ENCODE results near the gene PPP1R1C. TPM values are rescaled to one million over a fixed set of nuclear protein-coding genes. Genes with fewer than 3 reads are reported as not detected.

The PPP1R1C gene
- total and polyA plus RNA-seq, 7 donors = 0.83 to 3.5 (median 3.0) TPM; not detected in 4

- 87 to 90% methylated on average over 5 of the region's 5 CpGs for WGBS, 2 donors
- intact Hi-C loops (cut with DNase I) = no loop called here
- H3K36me3 ChIP-seq = no peaks in the 10 kb centered on the region
Measured at GRCh38 chr2:181977661-181978350, 7.8 kb upstream of the PPP1R1C start.

GRCh38 chr2:181978351-181979150 is 7.1 kb upstream of the PPP1R1C start:
- H3K27ac ChIP-seq = no peak overlapping the region
- intact Hi-C loops (cut with DNase I) = no loop called here
- H3K4me3 ChIP-seq = no peak overlapping the region
- no peaks in the 10 kb centered on the region for H3K4me1 ChIP-seq
- no peaks in the 10 kb centered on the region for H3K27me3 ChIP-seq
- H3K36me3 ChIP-seq = no peaks in the 10 kb centered on the region
- no peaks in the 10 kb centered on the region for H3K9me3 ChIP-seq
- DNase-seq = no peak
- TF ChIP-seq POLR2AphosphoS5 (IDR thresholded peaks at IDR 0.05) = no peak
- 84 to 88% methylated on average over 2 of the region's 2 CpGs for WGBS, 2 donors

More at GRCh38 chr2:181977661-181978350, 7.8 kb upstream of the PPP1R1C start:
- Histone ChIP-seq H3K27me3 (no peaks in the 10 kb centered on the region), H3K9me3 (no peaks in the 10 kb centered on the region), H3K4me1 (no peaks in the 10 kb centered on the region), H3K27ac (no peak overlapping the region), H3K4me3 (no peak overlapping the region)
- DNase-seq = no peak
- TF ChIP-seq POLR2AphosphoS5 (IDR thresholded peaks at IDR 0.05) (no peak), EP300 (IDR thresholded peaks at IDR 0.05) (no peak)
- TF ChIP-seq, protein P1, sequence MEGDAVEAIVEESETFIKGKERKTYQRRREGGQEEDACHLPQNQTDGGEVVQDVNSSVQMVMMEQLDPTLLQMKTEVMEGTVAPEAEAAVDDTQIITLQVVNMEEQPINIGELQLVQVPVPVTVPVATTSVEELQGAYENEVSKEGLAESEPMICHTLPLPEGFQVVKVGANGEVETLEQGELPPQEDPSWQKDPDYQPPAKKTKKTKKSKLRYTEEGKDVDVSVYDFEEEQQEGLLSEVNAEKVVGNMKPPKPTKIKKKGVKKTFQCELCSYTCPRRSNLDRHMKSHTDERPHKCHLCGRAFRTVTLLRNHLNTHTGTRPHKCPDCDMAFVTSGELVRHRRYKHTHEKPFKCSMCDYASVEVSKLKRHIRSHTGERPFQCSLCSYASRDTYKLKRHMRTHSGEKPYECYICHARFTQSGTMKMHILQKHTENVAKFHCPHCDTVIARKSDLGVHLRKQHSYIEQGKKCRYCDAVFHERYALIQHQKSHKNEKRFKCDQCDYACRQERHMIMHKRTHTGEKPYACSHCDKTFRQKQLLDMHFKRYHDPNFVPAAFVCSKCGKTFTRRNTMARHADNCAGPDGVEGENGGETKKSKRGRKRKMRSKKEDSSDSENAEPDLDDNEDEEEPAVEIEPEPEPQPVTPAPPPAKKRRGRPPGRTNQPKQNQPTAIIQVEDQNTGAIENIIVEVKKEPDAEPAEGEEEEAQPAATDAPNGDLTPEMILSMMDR (IDR thresholded peaks at IDR 0.05) = no peak

DNA sequence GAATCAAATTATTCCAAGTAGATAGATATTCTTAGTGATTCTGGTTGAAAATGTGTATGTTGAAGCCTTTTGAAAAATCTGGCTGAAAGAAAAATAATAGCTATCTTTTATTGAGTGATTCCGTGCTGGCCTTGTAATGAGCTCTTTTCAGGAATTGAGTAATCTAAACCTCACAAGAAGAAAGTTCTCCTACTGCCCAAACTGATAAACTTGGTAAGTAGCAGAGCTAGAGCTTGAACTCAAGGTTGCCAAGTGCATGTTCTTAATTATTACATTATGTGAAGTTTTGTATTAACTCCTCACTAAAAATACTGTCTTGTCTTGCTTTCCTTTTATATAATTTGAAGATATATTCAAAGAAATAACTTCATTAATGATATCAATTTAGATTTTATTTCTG is 1.6 kb upstream of the PPP1R1C start:
- peaks cover 0 to 20% (median 8%) of the 10 kb centered on the region in 4 donors for H3K4me1 ChIP-seq
- H3K27ac ChIP-seq = no peak overlapping the region
- H3K36me3 ChIP-seq = no peaks in the 10 kb centered on the region
- whole genome bisulfite sequencing, 2 donors = 88 to 95% methylated on average over 1 of the region's 1 CpG
- intact Hi-C loops (cut with DNase I) = no loop called here
- TF ChIP-seq, protein P1 (IDR thresholded peaks at IDR 0.05) = no peak
- no peak for TF ChIP-seq POLR2A (IDR thresholded peaks at IDR 0.05)
- no peak for TF ChIP-seq POLR2AphosphoS5 (IDR thresholded peaks at IDR 0.05)
- TF ChIP-seq EP300 (IDR thresholded peaks at IDR 0.05) = no peak
- no peak overlapping the region for H3K4me3 ChIP-seq
- no peak for DNase-seq
- no peaks in the 10 kb centered on the region for H3K9me3 ChIP-seq
- no peaks in the 10 kb centered on the region for H3K27me3 ChIP-seq

DNA sequence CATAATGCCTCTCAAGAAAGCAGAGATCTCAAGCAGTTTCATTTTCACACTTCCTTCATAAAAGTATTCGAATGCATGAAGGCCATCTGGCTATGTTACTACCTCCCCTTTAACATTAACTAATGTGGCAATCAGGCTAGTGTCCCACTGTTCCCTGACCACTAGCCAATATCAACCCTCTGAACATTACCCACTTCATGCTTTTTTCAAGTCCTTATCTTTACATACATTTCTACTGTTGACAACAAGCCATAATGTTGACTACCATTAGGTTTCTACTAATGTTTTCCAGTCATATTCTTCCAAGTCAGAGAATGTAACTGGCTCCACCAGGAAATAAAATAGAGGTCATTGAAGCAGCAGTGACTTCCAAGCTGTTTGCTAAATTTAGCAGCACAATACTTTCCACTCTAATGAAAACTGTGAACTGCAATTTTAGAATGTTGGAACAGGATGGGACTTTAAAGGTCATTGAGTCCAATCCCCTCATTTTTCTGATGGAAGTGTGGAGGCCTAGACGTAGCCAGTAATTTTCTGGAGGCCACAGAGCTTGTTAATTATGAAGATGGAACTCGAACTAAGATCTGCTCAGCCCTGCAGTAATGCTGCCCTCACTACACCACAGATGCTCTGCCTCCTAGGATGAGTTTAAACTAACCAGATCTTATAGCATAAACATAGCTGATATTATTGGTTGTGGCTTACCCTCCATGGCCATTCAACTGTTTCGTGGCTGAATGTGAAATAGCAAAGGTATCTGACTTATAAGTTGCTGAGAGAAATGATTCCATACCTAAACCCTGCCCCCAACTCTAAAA is 630 bp upstream of the PPP1R1C start:
- WGBS, 2 donors = 66 to 72% methylated on average over 4 of the region's 4 CpGs
- Histone ChIP-seq H3K27ac (peak overlapping the region in 2 of 4 donors; percentile 2 to 28), H3K4me3 (no peak overlapping the region), H3K4me1 (peaks cover 0 to 24% (median 8%) of the 10 kb centered on the region in 4 donors), H3K27me3 (no peaks in the 10 kb centered on the region), H3K36me3 (no peaks in the 10 kb centered on the region), H3K9me3 (no peaks in the 10 kb centered on the region)
- TF ChIP-seq, protein P1 (IDR thresholded peaks at IDR 0.05) = no peak
- TF ChIP-seq POLR2AphosphoS5 (IDR thresholded peaks at IDR 0.05) = no peak
- no peak for TF ChIP-seq EP300 (IDR thresholded peaks at IDR 0.05)
- TF ChIP-seq POLR2A (IDR thresholded peaks at IDR 0.05) = no peak
- no peak for DNase-seq
- intact Hi-C loops (cut with DNase I) = no loop called here
